Right lobe of liver (tissue), 4 donors: ENCODE data around the gene PSMF1.

Source experiments
- POLR2A ChIP-seq: fragments of 450-650 bp; IDR thresholded peaks from one replicate; pipeline ENCODE4 v1.6.1; 2017; ENCODE audit warnings: antibody characterized with exemption, mild to moderate bottlenecking
- TF ChIP-seq, protein P1 (sequence below), 4 donors: fragments of 200-600 bp in 3 of 4; fragments of 450-650 bp in 1 of 4; IDR thresholded peaks; one replicate each; pipeline versions ENCODE4 v1.5.1 to v1.8.0; 2016 to 2022; ENCODE audit warnings: antibody characterized with exemption in 4 of 4, mild to moderate bottlenecking in 2 of 4
- donor health status: DM: no; HTN: no; CAD: no.
- donor health status: DM: no; HTN: no; CAD: no.
- donor health status: DM: no; HTN: yes; CAD: no.

DNA sequence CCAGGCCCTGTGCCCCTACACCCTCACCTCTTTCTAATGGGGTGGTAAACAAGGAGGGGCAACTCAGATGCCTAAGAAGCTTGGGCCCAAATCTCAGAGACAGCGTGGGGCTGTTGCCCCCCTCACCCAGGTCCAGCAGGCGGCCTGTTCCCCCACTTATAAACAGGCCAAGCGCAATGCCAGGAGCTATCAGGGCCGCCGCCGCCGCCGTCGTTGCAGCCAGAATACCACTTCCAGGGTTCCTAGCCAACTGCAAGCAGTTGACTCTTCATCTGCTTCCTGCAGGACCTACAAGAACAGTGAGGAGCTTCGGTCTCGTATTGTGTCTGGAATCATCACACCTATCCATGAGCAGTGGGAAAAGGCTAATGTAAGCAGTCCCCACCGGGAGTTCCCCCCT lies 16.4 kb downstream of the PSMF1 start:
- no peak for TF ChIP-seq POLR2A
- TF ChIP-seq, protein P1, sequence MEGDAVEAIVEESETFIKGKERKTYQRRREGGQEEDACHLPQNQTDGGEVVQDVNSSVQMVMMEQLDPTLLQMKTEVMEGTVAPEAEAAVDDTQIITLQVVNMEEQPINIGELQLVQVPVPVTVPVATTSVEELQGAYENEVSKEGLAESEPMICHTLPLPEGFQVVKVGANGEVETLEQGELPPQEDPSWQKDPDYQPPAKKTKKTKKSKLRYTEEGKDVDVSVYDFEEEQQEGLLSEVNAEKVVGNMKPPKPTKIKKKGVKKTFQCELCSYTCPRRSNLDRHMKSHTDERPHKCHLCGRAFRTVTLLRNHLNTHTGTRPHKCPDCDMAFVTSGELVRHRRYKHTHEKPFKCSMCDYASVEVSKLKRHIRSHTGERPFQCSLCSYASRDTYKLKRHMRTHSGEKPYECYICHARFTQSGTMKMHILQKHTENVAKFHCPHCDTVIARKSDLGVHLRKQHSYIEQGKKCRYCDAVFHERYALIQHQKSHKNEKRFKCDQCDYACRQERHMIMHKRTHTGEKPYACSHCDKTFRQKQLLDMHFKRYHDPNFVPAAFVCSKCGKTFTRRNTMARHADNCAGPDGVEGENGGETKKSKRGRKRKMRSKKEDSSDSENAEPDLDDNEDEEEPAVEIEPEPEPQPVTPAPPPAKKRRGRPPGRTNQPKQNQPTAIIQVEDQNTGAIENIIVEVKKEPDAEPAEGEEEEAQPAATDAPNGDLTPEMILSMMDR (IDR thresholded peaks at IDR 0.05) = no peak
